Breast epithelium (tissue), 4 donors: Measurements from ENCODE around the gene MS4A8. TPM values are rescaled to one million over a fixed set of nuclear protein-coding genes. Genes with fewer than 3 reads are reported as not detected.

Experiments
- DNase-seq, 2 donors: peaks; one replicate each; pipeline ENCODE4 v3.0.0-alpha.2; 2019; ENCODE audit warnings: low spot score in 2 of 2
- H3K27ac ChIP-seq, 2 donors: fragments of 200-600 bp; sonication (generic) in 1 of 2; one replicate each; pipeline ENCODE4 v1.5.1; 2016 to 2019; ENCODE audit warnings: mild to moderate bottlenecking in 1 of 2
- H3K27me3 ChIP-seq, 2 donors: fragments of 200-600 bp; sonication (generic) in 1 of 2; one replicate each; pipeline versions ENCODE4 v1.5.1 to v1.6.0; 2017 to 2019; ENCODE audit warnings: control low read depth in 1 of 2, mild to moderate bottlenecking in 1 of 2
- H3K36me3 ChIP-seq: fragments of 200-600 bp; one replicate; pipeline ENCODE4 v1.5.1; 2019
- H3K4me1 ChIP-seq, 2 donors: fragments of 200-600 bp; sonication (generic); one replicate each; pipeline ENCODE4 v1.5.1; 2016 to 2019; ENCODE audit warnings: control low read depth in 1 of 2
- H3K4me3 ChIP-seq, 3 donors: fragments of 200-600 bp; sonication (generic); 1 replicate in 2 of 3; 2 replicates in 1 of 3; pipeline ENCODE4 v1.5.1; 2016 to 2019; ENCODE audit warnings: mild to moderate bottlenecking in 3 of 3, moderate library complexity in 2 of 3
- H3K9me3 ChIP-seq, 2 donors: fragments of 200-600 bp; sonication (generic) in 1 of 2; one replicate each; pipeline ENCODE4 v1.5.1; 2016 to 2019; ENCODE audit warnings: control low read depth in 1 of 2
- CTCF ChIP-seq, 3 donors: fragments of 450-650 bp; IDR thresholded peaks; one replicate each; pipeline ENCODE4 v1.5.1; 2016 to 2017; ENCODE audit warnings: antibody characterized with exemption in 3 of 3, mild to moderate bottlenecking in 3 of 3, moderate library complexity in 3 of 3
- POLR2A ChIP-seq: fragments of 450-650 bp; IDR thresholded peaks from one replicate; pipeline ENCODE4 v1.6.1; 2016; ENCODE audit warnings: antibody characterized with exemption, mild to moderate bottlenecking, moderate library complexity
- POLR2AphosphoS5 ChIP-seq, 3 donors: sonication (generic); formaldehyde crosslinking; IDR thresholded peaks; one replicate each; pipeline ENCODE4 v1.6.1; 2017; ENCODE audit warnings: antibody characterized with exemption in 3 of 3
- intact Hi-C: fragments of 100-400 bp; cut with DNase I; formaldehyde crosslinking; loops from one replicate; pipeline ENCODE4 v1.15.1; 2023; ENCODE audit warnings: low total_unique reads
- total RNA-seq, 3 donors: library from RNA; depleted of rRNA; stranded (reverse); fragments of >200 nt; gene quantifications; one replicate each; pipeline ENCODE4 v1.1.0, GENCODE V29; 2016

Gene MS4A8
- total RNA-seq, 3 donors from 2014 or later, result 0.66 TPM; not detected in 2

GRCh38 chr11:60725592-60725991, 26.2 kb downstream of the MS4A8 start:
- Histone ChIP-seq H3K27ac (no peak overlapping the region), H3K36me3 (no peaks in the 10 kb centered on the region), H3K27me3 (peaks cover 0 to 4% of the 10 kb centered on the region in 2 donors), H3K9me3 (no peaks in the 10 kb centered on the region), H3K4me1 (no peaks in the 10 kb centered on the region), H3K4me3 (no peak overlapping the region)
- intact Hi-C loops, result no loop called here
- DNase-seq, result no peak
- no peak for TF ChIP-seq CTCF (IDR thresholded peaks at IDR 0.05)
- TF ChIP-seq POLR2A, result no peak
- TF ChIP-seq POLR2AphosphoS5 (IDR thresholded peaks at IDR 0.05), result no peak

GRCh38 chr11:60731586-60731985, 32.2 kb downstream of the MS4A8 start:
- H3K27ac ChIP-seq, result no peak overlapping the region
- no peak overlapping the region for H3K4me3 ChIP-seq
- no peaks in the 10 kb centered on the region for H3K36me3 ChIP-seq
- H3K27me3 ChIP-seq, result peaks cover 0 to 4% of the 10 kb centered on the region in 2 donors
- no peaks in the 10 kb centered on the region for H3K9me3 ChIP-seq
- H3K4me1 ChIP-seq, result no peaks in the 10 kb centered on the region
- intact Hi-C loops, result no loop called here
- TF ChIP-seq CTCF (IDR thresholded peaks at IDR 0.05) (no peak), POLR2A (no peak), POLR2AphosphoS5 (IDR thresholded peaks at IDR 0.05) (no peak)
- no peak for DNase-seq

- no peak for DNase-seq
- H3K27ac ChIP-seq, result no peak overlapping the region
- no peak overlapping the region for H3K4me3 ChIP-seq
- H3K27me3 ChIP-seq, result peaks cover 0 to 4% of the 10 kb centered on the region in 2 donors
- no peaks in the 10 kb centered on the region for H3K4me1 ChIP-seq
- TF ChIP-seq CTCF (IDR thresholded peaks at IDR 0.05) (no peak), POLR2AphosphoS5 (IDR thresholded peaks at IDR 0.05) (no peak), POLR2A (no peak)
- no peaks in the 10 kb centered on the region for H3K36me3 ChIP-seq
- intact Hi-C loops, result no loop called here
- H3K9me3 ChIP-seq, result no peaks in the 10 kb centered on the region
These were observed 34.9 kb downstream of the MS4A8 start for GRCh38 chr11:60734279-60734678.

- H3K36me3 ChIP-seq, result no peaks in the 10 kb centered on the region
- DNase-seq, result no peak
- TF ChIP-seq POLR2A, result no peak
- no peak overlapping the region for H3K4me3 ChIP-seq
- no peak overlapping the region for H3K27ac ChIP-seq
- intact Hi-C loops, result no loop called here
- H3K9me3 ChIP-seq, result no peaks in the 10 kb centered on the region
- H3K27me3 ChIP-seq, result peaks cover 0 to 5% of the 10 kb centered on the region in 2 donors
- H3K4me1 ChIP-seq, result no peaks in the 10 kb centered on the region
These were observed 39.7 kb downstream of the MS4A8 start for GRCh38 chr11:60739114-60739513.

GRCh38 chr11:60740573-60740972, 41.2 kb downstream of the MS4A8 start:
- H3K4me3 ChIP-seq, result no peak overlapping the region
- DNase-seq, result no peak
- no peaks in the 10 kb centered on the region for H3K9me3 ChIP-seq
- no peak for TF ChIP-seq CTCF (IDR thresholded peaks at IDR 0.05)
- no peak for TF ChIP-seq POLR2AphosphoS5 (IDR thresholded peaks at IDR 0.05)
- no peak for TF ChIP-seq POLR2A
- H3K4me1 ChIP-seq, result no peaks in the 10 kb centered on the region
- intact Hi-C loops, result no loop called here
- peaks cover 0 to 5% of the 10 kb centered on the region in 2 donors for H3K27me3 ChIP-seq
- no peaks in the 10 kb centered on the region for H3K36me3 ChIP-seq
- H3K27ac ChIP-seq, result no peak overlapping the region

GRCh38 chr11:60741421-60741820, 42.0 kb downstream of the MS4A8 start:
- Histone ChIP-seq H3K36me3 (no peaks in the 10 kb centered on the region), H3K4me3 (no peak overlapping the region), H3K4me1 (no peaks in the 10 kb centered on the region), H3K27ac (no peak overlapping the region), H3K9me3 (no peaks in the 10 kb centered on the region), H3K27me3 (peaks cover 0 to 5% of the 10 kb centered on the region in 2 donors)
- TF ChIP-seq POLR2AphosphoS5 (IDR thresholded peaks at IDR 0.05), result no peak
- no peak for TF ChIP-seq CTCF (IDR thresholded peaks at IDR 0.05)
- TF ChIP-seq POLR2A, result no peak
- no peak for DNase-seq
- intact Hi-C loops, result no loop called here
